AML-193 (cell line): ENCODE measurements around the gene SEC63.
"Not testable (repeated sequence)": the region's sequence is repeated elsewhere in the genome, so short reads cannot be mapped to it uniquely, and the experiment has no call there.

Source experiments
- DNase-seq, 2 experiments: peaks; one replicate each; lab custom pipeline; 2025; lab: John Stamatoyannopoulos, UW

Gene SEC63, protein sequence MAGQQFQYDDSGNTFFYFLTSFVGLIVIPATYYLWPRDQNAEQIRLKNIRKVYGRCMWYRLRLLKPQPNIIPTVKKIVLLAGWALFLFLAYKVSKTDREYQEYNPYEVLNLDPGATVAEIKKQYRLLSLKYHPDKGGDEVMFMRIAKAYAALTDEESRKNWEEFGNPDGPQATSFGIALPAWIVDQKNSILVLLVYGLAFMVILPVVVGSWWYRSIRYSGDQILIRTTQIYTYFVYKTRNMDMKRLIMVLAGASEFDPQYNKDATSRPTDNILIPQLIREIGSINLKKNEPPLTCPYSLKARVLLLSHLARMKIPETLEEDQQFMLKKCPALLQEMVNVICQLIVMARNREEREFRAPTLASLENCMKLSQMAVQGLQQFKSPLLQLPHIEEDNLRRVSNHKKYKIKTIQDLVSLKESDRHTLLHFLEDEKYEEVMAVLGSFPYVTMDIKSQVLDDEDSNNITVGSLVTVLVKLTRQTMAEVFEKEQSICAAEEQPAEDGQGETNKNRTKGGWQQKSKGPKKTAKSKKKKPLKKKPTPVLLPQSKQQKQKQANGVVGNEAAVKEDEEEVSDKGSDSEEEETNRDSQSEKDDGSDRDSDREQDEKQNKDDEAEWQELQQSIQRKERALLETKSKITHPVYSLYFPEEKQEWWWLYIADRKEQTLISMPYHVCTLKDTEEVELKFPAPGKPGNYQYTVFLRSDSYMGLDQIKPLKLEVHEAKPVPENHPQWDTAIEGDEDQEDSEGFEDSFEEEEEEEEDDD

DNA sequence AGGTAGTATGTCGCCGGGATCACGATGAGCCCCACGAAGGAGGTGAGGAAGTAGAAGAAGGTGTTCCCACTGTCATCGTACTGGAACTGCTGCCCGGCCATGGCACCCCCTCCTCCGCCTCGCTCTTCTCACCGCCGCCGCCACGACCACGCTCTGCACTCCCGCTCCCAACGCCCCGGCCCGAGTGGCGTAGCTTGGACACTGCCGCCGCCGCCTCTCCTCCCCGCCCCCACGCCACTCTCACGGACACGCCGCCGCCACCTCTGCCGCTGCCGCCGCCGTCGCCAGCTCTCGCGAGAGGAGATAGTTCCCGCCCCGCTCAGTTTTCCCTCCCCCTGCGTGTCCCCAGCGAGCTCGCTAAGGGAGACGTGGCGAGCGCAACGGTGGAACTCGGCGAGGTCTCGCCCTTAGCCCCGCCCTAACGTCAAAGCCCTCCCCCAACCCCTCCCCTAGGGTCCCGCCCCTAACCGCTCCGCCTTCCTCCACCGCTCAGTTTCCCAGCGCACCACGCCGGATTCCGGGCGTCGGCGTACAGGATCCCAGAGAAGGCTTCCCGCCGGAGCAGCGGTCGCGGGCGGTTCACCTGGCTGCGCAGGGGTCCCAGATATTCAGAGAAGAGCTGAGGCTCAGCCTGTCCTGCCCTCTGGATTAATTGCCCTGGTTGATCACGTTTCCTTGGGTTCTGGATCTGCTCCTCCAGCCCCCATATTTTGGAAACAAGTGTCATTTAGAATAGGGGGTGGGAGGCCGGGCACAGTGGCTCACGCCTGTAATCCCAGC lies at the start of gene SEC63:
Gene SEC63, minus strand, starts transcription at position 300 of the 780 bp plus-strand sequence. Its CDS starts 199 bp downstream, at position 101.
- peak; percentile 95 to 97 for DNase-seq

DNA sequence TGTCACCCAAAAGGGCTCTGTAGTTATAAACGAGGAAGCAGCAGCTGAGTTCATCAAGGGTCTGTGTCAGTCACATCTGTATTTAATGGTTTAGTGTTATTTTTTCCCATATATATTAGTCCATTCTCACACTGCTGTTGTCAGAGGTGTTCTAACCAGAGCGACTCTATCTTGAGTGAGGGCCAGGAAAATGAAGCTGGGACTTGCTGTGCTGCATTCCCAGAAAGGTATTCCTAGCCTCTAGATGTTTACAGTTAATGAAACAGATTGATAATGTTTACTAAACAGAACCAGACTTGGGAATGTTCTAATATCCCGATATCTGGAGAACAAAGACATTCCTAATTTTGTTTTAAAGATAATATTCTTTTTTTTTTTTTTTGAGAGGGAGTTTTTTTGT lies 48.0 kb upstream of the SEC63 start:
- no peak for DNase-seq

DNA sequence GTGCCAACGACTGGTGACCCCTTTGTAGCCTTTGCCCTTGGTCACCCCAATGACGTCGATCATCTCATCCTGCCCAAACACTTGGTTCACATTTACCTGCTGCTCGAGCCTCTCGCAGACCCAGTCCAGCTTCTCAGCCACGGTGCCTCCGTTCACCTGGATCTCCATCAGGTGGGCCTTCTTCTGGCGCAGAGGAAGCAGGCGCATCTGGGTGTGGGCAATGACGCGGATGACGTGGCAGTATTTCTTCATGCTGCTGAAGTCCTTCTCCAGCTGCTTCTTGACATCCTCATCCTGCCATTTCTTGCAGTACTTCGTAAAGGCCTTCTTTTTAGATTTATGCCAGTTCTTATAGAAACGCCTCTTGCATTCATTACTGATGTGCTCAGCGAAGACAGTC lies 46.9 kb upstream of the SEC63 start:
- no peak for DNase-seq

DNA sequence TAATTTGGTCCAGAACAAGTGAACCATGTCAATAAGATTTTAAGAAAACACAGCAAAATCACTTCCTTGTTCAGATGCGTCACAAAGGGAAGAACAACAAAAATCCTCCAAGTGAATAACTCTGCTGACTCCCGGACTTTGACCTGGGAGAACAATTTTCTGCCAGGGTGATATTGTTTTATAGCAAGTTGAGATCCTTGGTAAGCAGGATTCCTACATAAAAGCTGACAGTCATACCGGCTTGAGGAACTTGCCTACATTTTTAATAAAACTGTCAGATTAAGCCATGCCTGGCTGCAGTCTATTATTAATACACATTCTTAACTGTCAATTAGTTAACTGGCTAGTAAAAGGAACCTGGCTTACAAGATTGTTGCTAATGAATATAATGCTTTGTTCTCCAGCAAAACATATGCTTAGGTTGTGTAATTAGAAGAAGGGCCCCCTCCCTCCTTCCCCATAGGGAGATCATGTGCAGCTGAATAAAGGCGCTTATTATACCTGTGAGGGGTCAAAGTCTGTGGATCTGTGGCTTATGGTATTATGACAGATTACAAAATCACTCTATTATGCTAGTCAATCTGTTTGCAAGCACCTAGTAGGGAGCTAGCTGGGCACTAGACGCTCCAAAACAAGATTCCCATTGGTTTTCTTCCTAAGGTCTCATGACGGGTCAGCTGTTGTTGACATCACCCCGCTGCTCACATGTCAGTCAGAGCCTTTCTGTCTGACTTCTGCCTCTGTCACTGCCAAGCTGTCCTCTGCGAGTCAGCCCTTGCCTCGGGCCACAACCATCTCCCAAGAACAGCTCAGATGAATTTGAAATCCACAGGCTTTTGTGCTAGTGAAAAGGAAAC lies 44.6 kb upstream of the SEC63 start:
- no peak for DNase-seq

DNA sequence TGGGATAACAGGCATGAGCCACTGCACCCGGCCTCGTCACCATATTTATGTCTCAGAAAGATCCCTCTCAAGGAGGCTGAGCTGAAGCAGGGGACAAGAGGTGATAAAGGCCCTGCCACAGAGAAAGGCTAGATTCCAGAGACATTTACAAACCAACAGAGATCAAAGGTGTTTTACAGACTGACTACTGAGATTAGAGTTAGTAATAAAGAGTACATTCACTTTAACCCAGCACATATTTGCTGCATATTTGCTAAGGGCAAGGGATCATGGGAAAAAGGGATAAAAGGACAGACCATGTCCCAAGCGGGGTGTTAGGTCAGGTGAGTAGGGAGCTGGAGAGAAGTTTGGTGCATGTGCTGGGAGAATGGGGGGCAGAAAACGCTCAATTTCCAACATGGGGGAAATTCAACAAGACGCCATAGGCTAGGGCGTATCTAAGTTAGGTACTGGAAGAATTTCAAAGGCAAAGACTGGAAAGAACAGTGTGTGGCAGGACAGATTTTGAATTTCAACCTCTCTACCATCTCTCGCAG lies 43.8 kb upstream of the SEC63 start:
- no peak for DNase-seq

DNA sequence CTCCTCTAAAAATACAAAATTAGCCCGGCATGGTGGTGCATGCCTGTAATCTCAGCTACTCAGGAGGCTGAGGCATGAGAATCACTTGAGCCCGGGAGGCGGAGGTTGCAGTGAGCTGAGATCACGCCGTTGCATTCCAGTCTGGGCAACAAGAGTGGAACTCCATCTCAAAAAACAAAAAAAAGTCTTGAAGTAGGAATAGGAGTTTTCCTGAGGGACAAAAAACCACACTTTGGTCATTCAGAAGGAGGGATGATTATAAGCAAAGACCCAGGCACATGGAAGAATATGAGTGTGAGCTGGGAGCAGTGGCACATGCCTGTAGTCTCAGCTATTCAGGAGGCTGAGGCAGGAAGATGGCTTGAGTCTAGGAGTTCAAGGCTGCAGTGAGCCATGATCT lies 42.3 kb upstream of the SEC63 start:
- not testable (repeated sequence) for DNase-seq

DNA sequence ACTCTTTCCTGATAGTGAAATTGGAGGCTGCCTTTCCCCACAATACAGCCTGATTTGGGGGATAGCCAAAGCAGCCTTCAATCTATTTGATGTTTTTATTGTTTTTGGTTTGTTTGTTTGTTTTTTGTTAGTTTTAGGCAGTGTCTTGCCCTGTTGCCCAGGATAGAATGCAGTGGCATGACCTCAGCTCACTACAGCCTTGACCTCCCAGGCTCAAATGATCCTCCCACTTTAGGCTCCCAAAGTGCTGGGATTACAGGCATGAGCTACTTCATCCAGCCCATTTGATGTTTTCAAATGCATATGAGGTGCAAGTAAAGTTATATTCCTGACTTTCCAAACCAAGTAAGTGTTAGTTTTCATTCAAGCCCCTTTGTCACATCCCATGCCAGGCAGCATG lies 41.3 kb upstream of the SEC63 start:
- no peak for DNase-seq

DNA sequence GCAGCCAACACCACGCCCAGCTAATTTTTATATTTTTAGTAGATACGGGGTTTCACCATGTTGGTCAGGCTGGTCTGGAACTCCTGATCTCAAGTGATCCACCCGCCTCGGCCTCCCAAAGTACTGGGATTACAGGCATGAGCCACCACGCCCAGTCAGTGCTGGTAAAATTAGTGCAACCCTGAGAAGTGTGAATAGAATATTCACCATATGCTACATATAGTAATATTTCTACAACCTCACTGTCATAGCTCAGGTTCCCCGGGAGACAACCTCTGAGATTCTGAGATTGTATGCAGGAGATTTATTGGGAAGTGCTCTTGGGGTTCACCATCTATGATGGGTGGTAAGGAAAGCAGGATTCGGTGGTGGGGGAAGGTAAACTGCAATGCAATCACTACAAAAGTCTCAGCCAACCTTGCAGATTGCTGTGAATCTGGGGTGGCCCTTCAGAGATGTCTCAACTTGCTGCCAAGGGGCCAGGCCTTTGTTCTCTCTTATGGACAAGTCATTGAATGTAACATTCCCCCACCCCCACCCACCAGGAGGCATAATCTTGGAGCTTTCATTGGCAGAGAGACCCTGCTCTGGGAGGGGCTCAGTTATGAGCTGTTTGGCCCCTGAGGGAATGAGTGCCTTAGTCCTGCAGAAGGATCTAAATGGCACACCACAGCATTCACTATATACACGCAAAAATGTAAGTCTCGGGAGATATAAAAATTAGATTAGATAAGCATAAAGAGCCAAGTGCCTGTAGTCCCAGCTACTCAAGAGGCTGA lies 34.0 kb upstream of the SEC63 start:
- DNase-seq, result no peak

DNA sequence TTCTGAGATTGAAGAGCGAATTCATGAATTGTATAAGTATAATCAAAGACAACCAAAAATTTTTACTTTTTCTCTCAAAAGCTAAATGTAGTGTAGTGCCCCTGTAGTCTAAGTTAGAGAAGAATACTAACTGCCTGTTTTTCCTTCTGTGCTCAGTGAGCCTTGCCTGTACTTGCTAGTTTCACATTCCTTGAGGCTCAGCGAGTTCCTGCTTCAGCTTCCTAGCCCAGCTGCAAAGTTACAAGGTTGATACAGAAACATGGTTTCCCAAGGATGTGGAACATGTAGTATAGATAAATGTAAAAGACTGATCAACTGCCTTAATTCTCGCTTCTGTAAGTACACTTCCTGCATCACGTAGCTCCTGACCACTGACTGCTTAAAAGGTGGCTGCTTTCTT lies 33.1 kb upstream of the SEC63 start:
- DNase-seq, result no peak

DNA sequence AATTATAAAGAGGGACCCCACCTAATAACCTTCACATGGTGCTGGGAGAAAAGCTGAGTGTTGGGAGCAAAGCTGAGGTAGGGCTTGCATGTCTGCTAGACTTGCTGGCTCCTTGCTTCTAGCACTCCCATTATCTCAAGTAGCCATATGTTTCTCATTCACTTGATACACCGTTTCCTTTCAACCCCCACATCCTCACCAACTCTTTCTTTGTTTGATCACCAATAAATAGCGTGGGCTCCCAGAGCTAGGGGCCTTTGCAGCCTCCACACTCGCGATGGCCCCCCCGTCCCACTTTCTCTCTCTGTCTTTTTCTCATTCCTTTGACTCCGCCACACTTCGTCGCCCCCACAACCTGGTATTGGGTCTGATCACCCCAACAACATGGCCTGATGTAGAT lies 32.6 kb upstream of the SEC63 start:
- DNase-seq, result not testable (repeated sequence)

DNA sequence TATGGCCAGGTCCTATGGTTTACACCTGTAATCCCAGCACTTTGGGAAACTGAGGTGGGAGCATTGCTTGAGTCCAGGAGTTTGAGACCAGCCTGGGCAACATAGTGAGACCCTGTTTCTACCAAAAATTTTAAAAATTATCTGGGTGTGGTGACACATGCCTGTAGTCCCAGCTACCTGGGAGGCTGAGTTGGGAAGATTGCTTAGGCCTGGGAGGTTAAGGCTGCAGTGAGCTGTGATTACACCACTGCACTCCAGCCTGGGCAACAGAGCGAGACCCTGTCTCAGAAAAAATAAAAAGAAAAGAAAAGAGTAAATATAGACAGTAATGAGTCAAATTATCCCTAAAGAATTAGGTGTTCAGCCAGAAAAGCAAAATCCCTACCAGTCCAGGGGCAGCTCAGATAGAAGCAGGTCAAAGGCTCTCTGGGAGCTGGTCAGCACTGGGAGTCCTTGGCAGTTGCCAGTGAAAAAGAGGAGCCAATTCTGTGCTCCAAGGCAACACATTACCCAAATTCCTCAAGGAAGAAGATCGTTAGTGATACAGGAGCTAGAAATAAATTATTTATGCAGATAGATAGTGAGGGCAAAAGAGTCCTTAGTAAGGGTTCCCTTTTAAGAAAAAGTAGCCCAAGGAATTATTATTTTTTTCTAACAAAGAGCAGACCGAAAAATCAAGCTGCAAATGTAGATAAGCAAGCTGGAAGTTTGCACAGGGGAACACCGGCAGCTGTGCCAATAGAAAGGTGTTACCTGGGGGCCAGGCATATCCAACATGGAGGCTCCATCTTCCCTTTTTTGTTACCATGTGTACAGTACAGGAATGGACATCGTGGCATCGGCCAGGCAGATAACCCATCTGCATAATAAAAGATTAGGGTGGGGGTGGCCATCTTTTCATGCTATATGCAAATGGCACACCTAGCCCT lies 31.4 kb upstream of the SEC63 start:
- DNase-seq, result no peak

DNA sequence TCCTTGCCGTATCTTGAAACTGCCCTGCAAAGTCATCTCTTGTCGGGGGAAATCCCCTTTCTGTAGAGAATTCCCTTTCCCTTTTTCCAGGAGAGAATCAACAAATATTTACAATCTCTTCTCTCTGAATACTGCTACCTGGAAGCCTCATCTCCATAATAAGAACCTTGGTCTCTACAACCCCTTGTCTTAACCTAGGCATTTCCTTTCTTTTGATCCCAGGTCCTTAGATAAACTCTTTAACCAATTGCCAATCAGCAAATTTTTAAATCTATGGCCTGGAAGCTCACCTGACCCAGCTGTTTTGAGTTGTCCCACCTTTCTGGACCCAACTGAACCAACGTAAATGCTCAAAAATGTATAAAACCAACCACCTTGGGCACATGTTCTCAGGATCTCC lies 30.6 kb upstream of the SEC63 start:
- no peak for DNase-seq

DNA sequence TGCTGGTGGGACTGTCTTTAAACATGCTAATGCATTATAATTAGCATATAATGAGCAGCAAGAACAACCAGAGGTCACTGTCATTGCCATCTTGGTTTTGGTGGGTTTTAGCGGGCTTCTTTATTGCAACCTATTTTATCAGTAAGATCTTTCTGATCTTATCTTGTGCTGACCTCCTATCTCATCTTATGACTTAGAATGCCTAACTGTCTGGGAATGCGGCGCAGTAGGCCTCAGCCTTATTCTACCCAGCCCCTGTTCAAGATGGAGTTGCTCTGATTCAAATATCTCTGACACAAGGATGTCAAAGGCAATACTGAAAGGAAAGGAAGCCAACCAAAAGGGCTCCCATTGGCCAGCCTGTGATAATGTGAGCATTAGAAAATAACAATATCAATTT lies 29.8 kb upstream of the SEC63 start:
- no peak for DNase-seq

DNA sequence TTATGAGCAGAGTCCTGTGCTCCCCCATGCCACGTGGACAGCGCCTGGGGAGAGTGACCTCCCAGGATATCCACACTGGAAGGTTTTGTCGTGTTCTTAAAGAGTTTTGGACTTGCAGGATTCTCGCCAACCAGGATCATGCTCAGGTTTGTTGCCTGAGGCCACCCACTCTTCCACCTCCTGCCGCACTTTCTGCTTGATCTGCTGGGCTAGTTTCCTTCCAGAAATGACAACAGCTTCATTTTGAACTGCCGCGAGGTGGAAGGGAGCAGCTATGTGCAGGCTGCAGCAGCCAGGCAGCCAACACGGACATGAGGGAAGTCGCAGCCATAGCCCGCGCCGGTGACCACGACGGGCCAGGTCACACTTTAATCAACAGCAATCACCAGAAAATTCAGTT lies 27.7 kb upstream of the SEC63 start:
- DNase-seq, result no peak

DNA sequence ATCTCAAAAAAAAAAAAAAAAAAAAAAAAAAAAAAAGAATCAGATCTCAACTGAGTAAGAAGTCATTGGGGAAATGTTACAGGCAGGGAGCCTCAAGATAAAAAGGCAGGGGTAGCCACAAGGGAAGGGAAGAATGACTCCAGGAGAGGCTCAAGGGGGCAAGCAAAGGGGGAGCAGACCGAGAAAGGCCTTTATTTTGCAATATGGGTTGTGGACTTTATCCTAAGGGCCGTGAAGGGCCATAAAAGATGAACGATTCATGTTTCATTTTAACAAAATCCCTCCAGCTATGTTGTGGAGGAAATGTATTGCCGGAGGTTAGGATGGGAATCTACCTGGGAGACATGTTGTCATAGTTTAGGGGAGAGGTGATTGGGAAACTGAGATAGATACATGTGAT lies 25.8 kb upstream of the SEC63 start:
- DNase-seq, result no peak

DNA sequence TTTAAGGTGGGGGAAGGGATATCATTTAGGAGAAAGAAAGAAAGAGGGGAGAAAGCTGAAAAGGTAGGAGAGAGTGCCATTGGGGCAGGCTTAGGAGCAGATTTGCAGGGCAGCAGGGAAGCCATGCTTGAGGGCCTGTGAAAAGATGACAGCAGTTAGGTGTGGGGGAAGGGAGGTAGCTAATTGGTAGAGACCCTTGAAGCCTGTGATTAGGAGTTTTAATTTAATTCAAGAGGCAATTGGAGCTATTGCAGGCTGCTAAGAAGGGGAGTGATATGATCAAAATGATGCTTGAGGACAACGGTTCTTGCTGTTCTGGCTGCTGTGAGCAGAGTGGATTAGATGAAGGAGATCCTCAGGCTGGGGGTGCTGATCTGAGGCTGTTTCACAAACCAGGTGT lies 24.5 kb upstream of the SEC63 start:
- no peak for DNase-seq

DNA sequence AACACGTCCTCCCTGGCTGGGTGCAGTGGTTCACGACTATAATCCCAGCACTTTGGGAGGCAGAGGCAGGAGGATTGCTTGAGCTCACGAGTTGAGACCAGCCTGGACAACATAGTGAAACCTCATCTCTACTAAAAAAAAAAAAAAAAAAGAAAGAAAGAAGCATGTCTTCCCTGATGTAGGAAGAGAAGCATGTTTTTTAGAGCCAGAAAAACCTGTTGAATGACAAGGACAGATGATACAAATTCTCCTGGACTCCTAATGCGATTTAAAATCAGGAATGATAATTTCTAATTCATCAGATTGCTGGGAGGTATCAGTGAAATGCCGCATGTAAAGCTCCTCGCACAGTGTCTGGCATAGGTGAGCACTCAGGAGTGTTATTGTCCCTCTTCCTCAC lies 23.7 kb upstream of the SEC63 start:
- DNase-seq, result no peak

DNA sequence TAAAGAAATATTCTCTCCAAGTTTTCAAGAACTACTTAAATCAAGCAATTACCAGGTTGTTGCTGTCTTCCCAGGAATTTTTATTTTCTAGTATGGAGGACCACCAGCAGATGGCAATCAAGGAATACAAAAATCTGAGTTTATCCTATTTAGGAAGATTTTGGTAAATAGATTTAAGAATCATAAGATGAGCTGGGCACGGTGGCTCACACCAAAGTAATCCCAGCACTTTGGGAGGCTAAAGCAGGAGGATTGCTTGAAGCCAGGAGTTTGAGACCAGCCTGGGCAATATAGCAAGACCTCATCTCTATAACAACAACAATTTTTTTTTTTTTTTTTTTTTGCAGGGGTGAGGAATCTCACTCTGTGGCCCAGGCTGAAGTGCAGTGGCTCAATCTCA lies 19.3 kb upstream of the SEC63 start:
- peak; percentile 29 to 33 for DNase-seq

DNA sequence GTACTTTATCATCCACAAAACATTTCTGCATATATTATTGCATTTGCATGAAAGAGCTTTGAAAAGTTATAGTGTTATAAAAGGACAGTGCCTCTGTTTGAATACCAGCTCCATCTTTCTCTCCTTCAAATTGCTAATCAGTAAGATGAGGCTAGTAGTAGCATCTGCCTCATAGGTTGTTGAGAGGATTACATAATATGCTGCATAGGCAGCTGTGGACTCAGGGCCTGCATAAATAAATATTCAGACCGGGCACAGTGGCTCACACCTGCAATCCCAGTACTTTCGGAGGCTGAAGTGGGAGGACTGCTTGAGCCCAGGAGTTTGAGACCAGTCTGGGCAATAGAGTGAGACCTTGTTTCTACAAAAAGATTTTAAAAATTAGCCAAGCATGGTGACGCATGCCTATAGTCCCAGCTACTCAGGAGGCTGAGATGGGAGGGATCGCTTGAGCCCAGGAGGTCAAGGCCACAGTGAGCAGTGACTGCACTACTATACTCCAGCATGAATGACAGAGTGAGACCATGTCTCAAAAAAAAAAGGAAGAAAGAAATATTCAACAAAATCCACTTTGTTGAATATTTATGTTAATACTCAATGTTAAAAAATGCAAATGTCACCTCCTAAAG lies 18.3 kb upstream of the SEC63 start:
- no peak for DNase-seq
